ENCODE results near the gene SEPTIN5. TPM values are rescaled to one million over a fixed set of nuclear protein-coding genes. Genes with fewer than 3 reads are reported as not detected.

SEPTIN5 gene
- total and polyA plus RNA-seq, 8 donors, result 4.2 to 53.4 (median 7.9) TPM

- DNase-seq, result no peak
- no peak overlapping the region for H3K4me3 ChIP-seq
- H3K27me3 ChIP-seq, result no peaks in the 10 kb centered on the region
- 86 to 87% methylated on average over 7 of the region's 7 CpGs for WGBS, 2 donors
- H3K9me3 ChIP-seq, result no peaks in the 10 kb centered on the region
- FAIRE-seq, result no peak
- H3K36me3 ChIP-seq, result no peaks in the 10 kb centered on the region
- H3K4me1 ChIP-seq, result peaks cover 0 to 4% (median 0%) of the 10 kb centered on the region in 3 donors
- H3K27ac ChIP-seq, result no peak overlapping the region
- no peak for TF ChIP-seq CTCF (IDR thresholded peaks at IDR 0.05)
- ATAC-seq, result no peak
- intact Hi-C loops (cut with DNase I), result loop anchor here in 1 of 3 donors (5.0 kb wide), 1 partner anchor 173 kb away; no protein-coding TSS in a partner anchor
These were observed 19.9 kb downstream of the SEPTIN5 start for GRCh38 chr22:19734163-19734562.

DNA sequence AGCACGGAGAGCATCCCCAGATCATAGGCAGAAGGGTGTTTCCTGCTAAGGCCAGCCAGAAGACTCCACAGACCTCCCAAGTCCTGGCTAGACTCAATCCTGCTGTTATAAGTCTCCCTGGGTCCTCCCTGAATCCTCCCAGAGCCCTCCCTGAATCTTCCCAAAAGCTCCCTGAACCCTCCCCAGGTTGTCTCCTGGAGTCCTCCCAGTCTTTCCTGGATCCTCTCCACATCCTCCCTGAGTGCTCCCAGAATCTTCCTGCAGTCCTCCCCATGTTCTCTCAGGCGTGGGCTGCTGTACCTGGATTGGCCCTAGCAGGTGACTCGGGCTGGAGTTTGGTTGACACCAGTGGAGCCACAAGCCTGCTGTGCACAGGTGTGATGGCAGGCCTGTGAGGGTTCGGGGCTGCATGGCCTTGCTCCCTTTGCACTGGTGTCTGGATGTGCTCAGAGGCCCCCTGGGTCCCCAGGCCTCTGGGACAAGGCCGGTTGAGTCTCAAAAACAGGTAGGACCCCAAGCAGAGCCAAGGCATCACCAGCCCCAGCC lies 20.6 kb downstream of the SEPTIN5 start:
- no peaks in the 10 kb centered on the region for H3K36me3 ChIP-seq
- DNase-seq, result no peak
- intact Hi-C loops (cut with DNase I), result loop anchor here in 1 of 3 donors (5.0 kb wide), 1 partner anchor 172 kb away; no protein-coding TSS in a partner anchor
- no peak for TF ChIP-seq CTCF (IDR thresholded peaks at IDR 0.05)
- FAIRE-seq, result no peak
- WGBS, 2 donors, result 70 to 89% methylated on average over 5 of the region's 5 CpGs
- no peaks in the 10 kb centered on the region for H3K27me3 ChIP-seq
- peaks cover 0 to 4% (median 0%) of the 10 kb centered on the region in 3 donors for H3K4me1 ChIP-seq
- ATAC-seq, result no peak
- no peak overlapping the region for H3K4me3 ChIP-seq
- no peaks in the 10 kb centered on the region for H3K9me3 ChIP-seq
- H3K27ac ChIP-seq, result no peak overlapping the region

DNA sequence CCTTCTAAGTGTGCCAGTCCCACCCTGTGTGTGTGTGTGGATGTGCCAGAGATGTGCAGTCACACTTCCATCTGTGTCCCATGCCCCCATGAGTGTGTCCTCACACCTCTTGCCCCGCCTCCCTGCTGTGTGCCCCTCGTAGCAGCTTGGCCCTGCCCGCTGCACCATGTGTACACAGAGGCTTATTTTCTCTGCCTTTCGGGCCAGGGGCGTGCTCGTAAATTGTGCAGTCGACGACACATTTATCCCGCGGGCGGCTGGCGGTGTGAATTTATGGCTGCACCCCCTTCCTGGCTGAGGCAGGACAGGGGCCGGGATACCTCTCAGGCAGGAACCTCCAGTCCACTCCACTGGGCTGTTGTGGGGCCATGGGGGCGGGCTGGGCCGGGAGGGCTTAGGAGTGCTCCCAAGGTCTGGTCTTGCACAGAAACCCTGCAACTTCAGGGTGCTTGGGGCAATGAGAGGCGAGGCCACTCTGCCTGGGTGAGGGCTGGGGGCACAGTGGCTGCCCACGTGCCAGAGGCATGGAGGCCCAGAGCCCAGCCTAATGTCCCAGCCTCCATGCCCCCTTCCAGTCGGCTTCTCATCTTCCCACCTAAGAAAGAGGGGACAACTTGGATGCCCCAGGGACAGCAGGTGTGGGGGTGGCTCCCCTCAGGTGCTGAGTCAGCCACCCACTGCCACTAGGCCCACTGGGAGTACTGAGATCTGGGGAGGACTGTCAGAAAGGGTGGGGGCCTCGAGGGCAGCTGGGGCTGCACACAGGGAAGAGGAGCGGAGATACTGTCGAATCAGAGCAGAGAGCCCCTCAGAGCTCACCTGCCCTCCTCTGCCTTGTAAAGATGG lies 21.6 kb downstream of the SEPTIN5 start:
- no peak for ATAC-seq
- Histone ChIP-seq H3K4me1 (no peaks in the 10 kb centered on the region), H3K9me3 (no peaks in the 10 kb centered on the region), H3K4me3 (no peak overlapping the region), H3K27me3 (no peaks in the 10 kb centered on the region), H3K27ac (no peak overlapping the region), H3K36me3 (no peaks in the 10 kb centered on the region)
- no peak for TF ChIP-seq CTCF (IDR thresholded peaks at IDR 0.05)
- 76 to 78% methylated on average over 21 of the region's 21 CpGs for WGBS, 2 donors
- intact Hi-C loops (cut with DNase I), result no loop called here
- DNase-seq, result no peak
- no peak for FAIRE-seq

DNA sequence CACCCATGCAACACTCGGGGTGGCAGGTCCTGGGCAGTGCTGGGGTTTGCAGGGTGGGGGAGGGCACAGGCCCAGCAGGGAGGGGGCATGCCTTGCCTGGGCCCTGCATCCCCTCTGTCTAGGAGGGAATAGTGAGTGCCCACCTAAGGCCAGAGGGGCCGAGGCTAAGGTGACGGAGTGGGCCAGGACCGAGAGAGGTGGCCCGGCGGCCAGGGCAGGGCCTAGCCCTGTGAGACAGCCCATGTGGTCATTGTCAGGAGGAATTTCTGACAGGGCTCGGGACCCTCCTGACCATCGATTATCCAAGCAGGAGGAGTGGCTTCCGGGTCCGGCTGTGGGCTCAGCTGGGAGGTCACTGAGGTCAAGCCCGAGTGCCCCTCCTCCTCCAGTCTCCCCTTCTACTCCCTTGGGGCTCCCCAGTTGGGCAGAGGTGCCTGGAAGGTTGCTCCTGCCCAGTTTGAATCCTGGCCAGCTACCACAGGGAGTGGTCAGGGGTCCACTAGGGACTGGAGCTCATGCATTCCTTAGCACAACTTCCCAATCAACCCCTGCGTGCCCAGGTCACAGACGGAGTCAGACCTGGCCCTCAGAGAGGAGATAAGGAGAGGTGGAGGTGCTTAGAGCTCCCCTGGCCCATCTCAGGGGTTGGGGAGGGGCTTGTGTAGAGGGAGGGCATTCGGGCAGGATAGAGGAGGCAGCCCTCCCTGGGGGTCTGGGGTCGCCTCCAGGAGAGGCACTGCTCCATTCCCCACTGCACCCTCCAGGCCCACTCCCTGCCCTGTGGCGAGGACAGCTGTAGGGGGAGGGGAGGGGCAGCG lies 23.8 kb downstream of the SEPTIN5 start:
- H3K36me3 ChIP-seq, result no peaks in the 10 kb centered on the region
- no peak for TF ChIP-seq CTCF (IDR thresholded peaks at IDR 0.05)
- no peaks in the 10 kb centered on the region for H3K4me1 ChIP-seq
- no peaks in the 10 kb centered on the region for H3K9me3 ChIP-seq
- WGBS, 2 donors, result 69 to 75% methylated on average over 16 to 17 of the region's 17 CpGs
- H3K4me3 ChIP-seq, result no peak overlapping the region
- no peak for FAIRE-seq
- no peaks in the 10 kb centered on the region for H3K27me3 ChIP-seq
- no peak for ATAC-seq
- no peak for DNase-seq
- intact Hi-C loops (cut with DNase I), result no loop called here
- no peak overlapping the region for H3K27ac ChIP-seq
